Measurements from ENCODE around the gene GATA1.

The GATA1 gene

GRCh38 chrX:48786825-48787504, 575 bp downstream of the GATA1 start:
- Histone ChIP-seq H3K27me3 (ENCODE audit: control insufficient read depth, insufficient read depth, low read length) (no peaks in the 10 kb centered on the region), H3K9me3 (ENCODE audit: control insufficient read depth, insufficient read depth, low read length) (no peaks in the 10 kb centered on the region), H3K9ac (ENCODE audit: low read depth, low read length) (no peak overlapping the region), H3K36me3 (ENCODE audit: control insufficient read depth, insufficient read depth, low read length) (no peaks in the 10 kb centered on the region), H3K4me3 (ENCODE audit: low read depth, low read length) (no peak overlapping the region), H3K4me1 (ENCODE audit: control insufficient read depth, insufficient read depth, low read length) (no peaks in the 10 kb centered on the region)

GRCh38 chrX:48787505-48788443, 1.4 kb downstream of the GATA1 start:
- no peak overlapping the region for H3K9ac ChIP-seq (ENCODE audit: low read depth, low read length)
- no peaks in the 10 kb centered on the region for H3K4me1 ChIP-seq (ENCODE audit: control insufficient read depth, insufficient read depth, low read length)
- no peaks in the 10 kb centered on the region for H3K9me3 ChIP-seq (ENCODE audit: control insufficient read depth, insufficient read depth, low read length)
- no peak overlapping the region for H3K4me3 ChIP-seq (ENCODE audit: low read depth, low read length)
- no peaks in the 10 kb centered on the region for H3K27me3 ChIP-seq (ENCODE audit: control insufficient read depth, insufficient read depth, low read length)
- H3K36me3 ChIP-seq (ENCODE audit: control insufficient read depth, insufficient read depth, low read length) = no peaks in the 10 kb centered on the region

GRCh38 chrX:48789366-48790220, 3.2 kb downstream of the GATA1 start:
- no peaks in the 10 kb centered on the region for H3K9me3 ChIP-seq (ENCODE audit: control insufficient read depth, insufficient read depth, low read length)
- no peaks in the 10 kb centered on the region for H3K36me3 ChIP-seq (ENCODE audit: control insufficient read depth, insufficient read depth, low read length)
- no peak overlapping the region for H3K9ac ChIP-seq (ENCODE audit: low read depth, low read length)
- no peaks in the 10 kb centered on the region for H3K27me3 ChIP-seq (ENCODE audit: control insufficient read depth, insufficient read depth, low read length)
- H3K4me3 ChIP-seq (ENCODE audit: low read depth, low read length) = no peak overlapping the region
- H3K4me1 ChIP-seq (ENCODE audit: control insufficient read depth, insufficient read depth, low read length) = no peaks in the 10 kb centered on the region

- Histone ChIP-seq H3K36me3 (ENCODE audit: control insufficient read depth, insufficient read depth, low read length) (no peaks in the 10 kb centered on the region), H3K4me1 (ENCODE audit: control insufficient read depth, insufficient read depth, low read length) (no peaks in the 10 kb centered on the region)
These were observed 4.1 kb downstream of the GATA1 start for GRCh38 chrX:48790477-48790876.

GRCh38 chrX:48791063-48791820, 4.9 kb downstream of the GATA1 start:
- H3K9ac ChIP-seq (ENCODE audit: low read depth, low read length) = no peak overlapping the region

More at GRCh38 chrX:48790477-48790876, 4.1 kb downstream of the GATA1 start:
- Histone ChIP-seq H3K9me3 (ENCODE audit: control insufficient read depth, insufficient read depth, low read length) (no peaks in the 10 kb centered on the region), H3K4me3 (ENCODE audit: low read depth, low read length) (no peak overlapping the region), H3K27me3 (ENCODE audit: control insufficient read depth, insufficient read depth, low read length) (no peaks in the 10 kb centered on the region), H3K9ac (ENCODE audit: low read depth, low read length) (no peak overlapping the region)

GRCh38 chrX:48792219-48792618, 5.8 kb downstream of the GATA1 start:
- Histone ChIP-seq H3K4me3 (ENCODE audit: low read depth, low read length) (no peak overlapping the region), H3K9me3 (ENCODE audit: control insufficient read depth, insufficient read depth, low read length) (no peaks in the 10 kb centered on the region), H3K36me3 (ENCODE audit: control insufficient read depth, insufficient read depth, low read length) (no peaks in the 10 kb centered on the region), H3K9ac (ENCODE audit: low read depth, low read length) (no peak overlapping the region), H3K4me1 (ENCODE audit: control insufficient read depth, insufficient read depth, low read length) (no peaks in the 10 kb centered on the region), H3K27me3 (ENCODE audit: control insufficient read depth, insufficient read depth, low read length) (no peaks in the 10 kb centered on the region)

More at GRCh38 chrX:48791063-48791820, 4.9 kb downstream of the GATA1 start:
- Histone ChIP-seq H3K4me3 (ENCODE audit: low read depth, low read length) (no peak overlapping the region), H3K4me1 (ENCODE audit: control insufficient read depth, insufficient read depth, low read length) (no peaks in the 10 kb centered on the region), H3K36me3 (ENCODE audit: control insufficient read depth, insufficient read depth, low read length) (no peaks in the 10 kb centered on the region), H3K9me3 (ENCODE audit: control insufficient read depth, insufficient read depth, low read length) (no peaks in the 10 kb centered on the region), H3K27me3 (ENCODE audit: control insufficient read depth, insufficient read depth, low read length) (no peaks in the 10 kb centered on the region)

- no peaks in the 10 kb centered on the region for H3K36me3 ChIP-seq (ENCODE audit: control insufficient read depth, insufficient read depth, low read length)
- no peaks in the 10 kb centered on the region for H3K4me1 ChIP-seq (ENCODE audit: control insufficient read depth, insufficient read depth, low read length)
- H3K9ac ChIP-seq (ENCODE audit: low read depth, low read length) = no peak overlapping the region
These were observed 7.5 kb downstream of the GATA1 start for GRCh38 chrX:48793935-48794334.

GRCh38 chrX:48794340-48794910, 8.0 kb downstream of the GATA1 start:
- H3K9me3 ChIP-seq (ENCODE audit: control insufficient read depth, insufficient read depth, low read length) = no peaks in the 10 kb centered on the region
- H3K9ac ChIP-seq (ENCODE audit: low read depth, low read length) = no peak overlapping the region
- H3K27me3 ChIP-seq (ENCODE audit: control insufficient read depth, insufficient read depth, low read length) = no peaks in the 10 kb centered on the region
- no peaks in the 10 kb centered on the region for H3K36me3 ChIP-seq (ENCODE audit: control insufficient read depth, insufficient read depth, low read length)
- H3K4me1 ChIP-seq (ENCODE audit: control insufficient read depth, insufficient read depth, low read length) = no peaks in the 10 kb centered on the region
- H3K4me3 ChIP-seq (ENCODE audit: low read depth, low read length) = no peak overlapping the region

More at GRCh38 chrX:48793935-48794334, 7.5 kb downstream of the GATA1 start:
- H3K27me3 ChIP-seq (ENCODE audit: control insufficient read depth, insufficient read depth, low read length) = no peaks in the 10 kb centered on the region
- H3K9me3 ChIP-seq (ENCODE audit: control insufficient read depth, insufficient read depth, low read length) = no peaks in the 10 kb centered on the region
- H3K4me3 ChIP-seq (ENCODE audit: low read depth, low read length) = no peak overlapping the region

GRCh38 chrX:48794911-48795515, 8.6 kb downstream of the GATA1 start:
- no peak overlapping the region for H3K4me3 ChIP-seq (ENCODE audit: low read depth, low read length)
- H3K36me3 ChIP-seq (ENCODE audit: control insufficient read depth, insufficient read depth, low read length) = no peaks in the 10 kb centered on the region
- no peaks in the 10 kb centered on the region for H3K27me3 ChIP-seq (ENCODE audit: control insufficient read depth, insufficient read depth, low read length)
- H3K4me1 ChIP-seq (ENCODE audit: control insufficient read depth, insufficient read depth, low read length) = no peaks in the 10 kb centered on the region
- H3K9ac ChIP-seq (ENCODE audit: low read depth, low read length) = no peak overlapping the region
- H3K9me3 ChIP-seq (ENCODE audit: control insufficient read depth, insufficient read depth, low read length) = no peaks in the 10 kb centered on the region

GRCh38 chrX:48798318-48798717, 11.9 kb downstream of the GATA1 start:
- H3K4me3 ChIP-seq (ENCODE audit: low read depth, low read length) = no peak overlapping the region
- H3K27me3 ChIP-seq (ENCODE audit: control insufficient read depth, insufficient read depth, low read length) = no peaks in the 10 kb centered on the region
- no peaks in the 10 kb centered on the region for H3K9me3 ChIP-seq (ENCODE audit: control insufficient read depth, insufficient read depth, low read length)
- H3K9ac ChIP-seq (ENCODE audit: low read depth, low read length) = no peak overlapping the region
- H3K36me3 ChIP-seq (ENCODE audit: control insufficient read depth, insufficient read depth, low read length) = no peaks in the 10 kb centered on the region
- no peaks in the 10 kb centered on the region for H3K4me1 ChIP-seq (ENCODE audit: control insufficient read depth, insufficient read depth, low read length)
